Cerebellar cortex (tissue), 1 donor: ENCODE measurements around the gene RNF103.
"Not testable (repeated sequence)": the region's sequence is repeated elsewhere in the genome, so short reads cannot be mapped to it uniquely, and the experiment has no call there.

ENCODE experiments used
- DNase-seq: peaks from one replicate; pipeline ENCODE4 v3.0.0-alpha.2; 2015; ENCODE audit warnings: low spot score

The RNF103 gene

DNA sequence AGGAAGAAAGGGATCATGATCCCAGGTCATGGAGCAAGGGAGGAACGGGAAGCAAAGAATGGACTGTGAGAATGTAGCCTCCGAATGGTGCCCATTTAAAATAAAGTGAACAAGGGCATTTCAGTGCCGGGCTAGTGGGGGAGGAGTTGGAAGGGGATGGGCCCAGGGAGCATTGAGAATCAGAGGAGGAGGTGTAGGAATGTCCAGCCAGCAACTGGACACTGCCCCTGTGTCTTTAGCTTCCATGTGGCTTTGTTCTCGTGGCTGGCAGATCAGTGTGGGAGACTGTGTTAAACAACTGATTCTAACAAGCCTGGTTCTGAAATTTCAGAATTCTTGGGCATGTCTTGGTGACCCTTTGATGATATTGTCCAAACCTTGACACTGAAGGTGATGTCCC lies 1.4 kb upstream of the RNF103 start:
- DNase-seq, result no peak

DNA sequence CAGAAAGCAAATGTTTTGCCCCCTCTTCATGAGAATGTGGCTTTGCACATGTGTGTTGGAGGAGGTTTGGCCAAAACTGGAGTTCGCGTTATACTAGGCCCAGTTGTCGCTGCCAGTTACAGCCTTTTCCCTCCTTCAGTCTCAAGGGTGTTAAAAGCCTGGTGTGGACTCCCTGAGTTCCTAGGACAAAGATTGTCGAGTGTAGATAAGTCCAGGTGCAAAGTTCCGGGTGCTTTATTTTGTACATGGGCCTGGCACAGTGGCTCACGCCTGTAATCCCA lies 542 bp upstream of the RNF103 start:
- no peak for DNase-seq

DNA sequence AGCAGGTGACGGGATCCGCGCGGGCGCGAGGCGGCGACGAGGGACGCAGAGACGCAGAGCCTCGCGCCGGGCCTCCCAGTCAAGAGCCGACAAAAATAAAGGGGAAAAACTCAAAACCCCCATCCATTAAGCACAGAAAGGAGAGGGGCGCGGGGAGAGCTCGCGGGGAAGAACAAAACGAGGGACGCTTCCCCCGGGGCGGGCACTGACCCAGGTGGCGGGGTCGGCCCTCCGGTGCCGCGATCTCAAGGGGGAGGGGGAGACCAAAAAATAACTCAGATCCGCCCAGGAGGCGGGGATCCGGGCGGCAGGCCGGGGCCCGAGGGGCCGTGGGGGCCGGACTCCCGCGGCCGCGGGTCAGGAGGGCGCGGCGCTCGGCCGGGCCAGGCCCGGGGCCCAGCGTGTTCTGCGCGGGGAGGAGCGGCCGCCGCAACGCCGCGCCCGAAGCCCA lies 597 bp downstream of the RNF103 start:
- no peak for DNase-seq

DNA sequence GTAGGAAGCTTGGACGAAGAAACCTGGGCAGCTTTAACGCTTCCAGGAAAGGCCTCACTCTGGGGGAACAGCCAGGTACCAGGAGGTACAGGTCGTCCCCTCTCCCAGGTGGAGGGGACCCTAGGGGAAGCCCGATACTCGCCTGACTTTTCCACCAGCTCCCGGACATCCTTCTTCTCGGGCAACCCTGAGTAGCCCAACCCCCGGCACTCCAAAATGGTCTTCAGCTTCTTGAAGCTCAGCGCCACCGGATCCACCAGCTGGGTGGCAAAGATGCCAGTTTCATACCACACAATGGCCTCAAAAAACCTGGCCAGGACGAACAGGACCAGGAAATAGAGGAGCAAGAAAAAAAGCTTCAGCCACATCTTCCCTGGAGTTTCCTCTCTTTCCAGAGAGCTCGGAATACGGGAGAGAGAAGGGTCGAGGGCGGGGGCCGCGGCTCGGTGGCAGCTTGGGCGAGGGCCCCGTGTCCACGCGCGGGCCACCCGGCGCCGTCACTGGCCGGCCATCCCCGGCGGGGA lies 1.1 kb downstream of the RNF103 start:
- peak; percentile 67 for DNase-seq

DNA sequence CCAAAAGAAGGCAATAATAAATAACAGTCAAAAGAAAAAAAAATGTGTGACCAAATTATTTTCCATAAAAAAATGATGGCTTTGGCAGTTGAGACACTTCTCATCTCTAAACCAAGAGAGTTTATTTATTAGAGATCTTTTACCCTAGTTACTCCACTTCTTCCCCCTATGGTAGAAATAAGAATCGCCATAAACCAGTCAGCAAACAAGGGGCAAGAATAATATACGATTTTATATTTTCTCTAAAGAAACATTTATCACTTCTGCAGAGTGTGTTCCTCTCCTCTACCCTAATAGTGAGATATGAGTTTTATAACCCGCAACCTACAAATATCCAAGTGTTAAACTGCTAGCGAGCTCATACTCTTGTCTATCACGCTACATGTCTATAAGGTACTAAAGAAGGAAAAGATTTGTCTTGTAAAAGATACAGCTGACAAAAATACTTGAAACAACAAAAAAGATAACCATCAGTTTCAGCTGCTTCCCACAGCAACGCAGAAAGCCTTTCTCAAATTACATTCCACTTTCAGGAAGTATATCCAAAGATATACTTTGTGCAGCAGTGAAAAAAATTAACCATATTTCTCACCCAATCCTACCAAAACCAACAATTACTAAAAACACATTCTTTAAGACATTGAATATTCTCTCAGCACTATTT lies 2.3 kb downstream of the RNF103 start:
- DNase-seq, result no peak

DNA sequence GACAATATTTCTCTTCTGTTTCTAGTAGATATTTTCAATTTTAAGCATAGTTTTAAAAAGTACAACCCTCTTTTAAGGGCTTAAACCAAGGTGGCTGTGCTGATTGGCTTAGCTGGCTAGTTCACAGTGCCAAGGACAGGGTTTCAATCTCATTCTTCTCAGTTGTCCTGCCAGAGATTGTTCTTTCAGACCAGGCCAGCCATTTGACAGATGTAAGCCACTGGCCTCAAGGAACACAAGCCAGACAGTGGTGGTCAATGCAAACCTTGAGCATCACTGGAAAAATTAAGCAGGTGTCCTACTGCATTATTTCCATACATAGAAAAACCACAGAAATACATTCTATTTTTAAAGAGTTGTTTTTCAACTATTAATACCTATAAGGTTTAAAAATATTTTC lies 5.9 kb downstream of the RNF103 start:
- DNase-seq, result no peak

DNA sequence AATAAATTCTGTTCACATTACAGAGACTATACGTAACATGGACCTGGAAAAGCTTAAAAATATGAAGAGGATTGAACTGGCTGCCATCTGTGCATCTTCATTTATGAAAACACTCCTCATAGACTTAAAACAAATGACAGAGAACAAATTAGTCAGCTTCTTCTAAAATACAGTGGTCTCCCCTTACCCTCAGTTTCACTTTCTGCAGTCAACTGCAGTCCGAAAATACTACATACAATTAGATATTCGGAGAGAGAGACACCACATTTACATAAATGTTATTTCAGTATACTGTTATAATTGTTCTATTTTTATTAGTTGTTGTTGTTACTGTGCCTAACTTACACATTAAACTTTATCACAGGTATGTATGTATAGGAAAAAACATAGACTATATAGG lies 6.5 kb downstream of the RNF103 start:
- DNase-seq, result no peak

DNA sequence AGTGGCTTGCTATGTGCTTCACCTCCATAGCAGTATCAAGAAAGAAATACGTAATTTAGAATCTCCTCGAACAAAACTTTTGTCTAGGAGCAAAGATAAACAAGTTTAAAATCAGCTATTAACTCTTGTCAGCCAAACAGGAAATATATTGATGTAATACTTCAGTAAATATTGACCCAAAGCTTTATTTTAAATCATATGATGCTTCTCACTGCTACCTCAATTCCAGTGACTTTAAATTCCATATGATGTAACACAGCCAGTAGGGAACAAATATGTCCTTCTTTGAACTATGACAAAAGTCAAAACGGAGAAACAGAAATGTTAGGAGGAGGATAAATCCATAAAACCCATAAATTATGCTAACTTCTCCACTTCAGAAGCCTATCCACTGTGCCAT lies 7.2 kb downstream of the RNF103 start:
- DNase-seq, result no peak

DNA sequence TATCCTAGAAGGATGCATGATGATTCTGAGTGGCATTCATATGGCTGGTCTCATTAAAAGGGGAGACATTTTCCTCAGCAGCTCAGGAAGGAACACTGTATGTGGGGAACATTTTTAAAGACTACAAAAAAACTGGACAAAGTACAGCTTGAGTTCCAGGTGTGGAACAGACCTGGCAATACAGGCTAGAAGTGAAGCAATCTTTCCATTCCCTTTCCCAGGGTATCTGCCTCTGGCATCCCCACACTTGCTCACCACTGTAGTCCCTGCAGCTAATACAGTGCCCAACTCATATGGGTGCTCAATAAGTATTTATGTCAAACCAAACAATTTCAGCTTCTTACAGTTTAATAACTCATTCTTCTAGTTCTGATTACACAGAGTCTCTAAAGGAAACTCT lies 8.1 kb downstream of the RNF103 start:
- no peak for DNase-seq

DNA sequence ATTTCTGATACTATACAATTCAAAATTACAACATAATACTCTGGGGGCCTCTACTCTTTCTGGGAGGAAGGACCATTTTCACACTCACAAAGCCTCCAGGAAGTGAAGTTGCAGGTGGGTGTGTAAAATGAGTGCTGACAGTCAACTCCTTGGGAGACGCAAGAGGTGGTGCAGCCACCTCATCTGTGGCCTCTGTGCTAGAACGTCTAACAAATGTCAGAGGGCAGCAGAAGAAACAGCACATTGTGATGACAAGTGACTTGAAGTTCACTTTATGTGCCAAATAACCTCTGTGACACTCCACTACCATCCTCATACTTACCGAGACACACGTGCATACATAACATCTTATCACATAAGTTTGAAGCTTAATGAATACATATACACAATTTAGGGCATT lies 10.2 kb downstream of the RNF103 start:
- DNase-seq, result no peak

DNA sequence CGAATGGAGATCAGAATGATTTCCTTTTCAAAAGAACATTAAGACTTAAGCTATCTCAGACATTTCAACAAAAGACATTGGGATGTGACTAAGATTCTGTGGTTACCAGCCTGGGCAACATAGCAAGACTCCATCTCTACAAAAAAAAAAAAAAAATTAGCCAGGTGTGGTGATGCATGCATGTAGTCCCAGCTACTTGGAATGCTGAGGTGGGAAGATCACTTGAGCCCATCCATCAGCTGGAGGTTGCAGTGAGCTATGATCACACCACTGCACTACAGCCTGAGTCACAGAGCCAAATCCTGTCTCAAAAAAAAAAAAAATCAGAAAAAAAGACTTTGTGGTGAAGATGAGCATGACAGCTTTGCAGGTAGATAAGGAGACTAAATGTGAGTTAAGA lies 12.8 kb downstream of the RNF103 start:
- DNase-seq, result no peak

DNA sequence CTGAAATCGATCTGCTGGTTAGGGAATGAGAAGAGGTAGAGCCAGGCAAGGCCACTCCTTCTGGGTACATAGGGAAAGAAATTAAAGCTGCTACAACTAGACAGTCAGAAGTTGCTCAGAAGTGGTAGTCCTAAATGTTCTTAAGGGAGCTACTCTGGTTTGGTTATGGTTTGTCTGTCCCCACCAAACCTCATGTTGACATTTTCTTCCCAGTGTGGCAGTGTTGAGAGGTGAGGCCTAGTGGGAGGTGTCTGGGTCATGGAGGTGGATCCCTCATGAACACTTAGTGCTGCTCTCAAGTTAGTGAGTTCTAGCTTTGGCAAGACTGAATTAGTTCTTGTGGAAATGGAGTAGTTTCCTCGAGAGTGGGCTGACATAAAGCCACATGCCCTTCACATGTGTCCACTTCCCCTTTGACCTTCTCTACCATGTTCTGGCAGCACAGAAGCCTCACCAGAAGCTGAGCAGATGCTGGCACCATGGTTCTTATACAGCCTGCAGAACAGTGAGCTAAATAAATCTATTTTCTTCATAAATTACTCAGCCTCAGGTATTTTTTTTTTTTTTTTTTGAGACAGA lies 14.7 kb downstream of the RNF103 start:
- no peak for DNase-seq

DNA sequence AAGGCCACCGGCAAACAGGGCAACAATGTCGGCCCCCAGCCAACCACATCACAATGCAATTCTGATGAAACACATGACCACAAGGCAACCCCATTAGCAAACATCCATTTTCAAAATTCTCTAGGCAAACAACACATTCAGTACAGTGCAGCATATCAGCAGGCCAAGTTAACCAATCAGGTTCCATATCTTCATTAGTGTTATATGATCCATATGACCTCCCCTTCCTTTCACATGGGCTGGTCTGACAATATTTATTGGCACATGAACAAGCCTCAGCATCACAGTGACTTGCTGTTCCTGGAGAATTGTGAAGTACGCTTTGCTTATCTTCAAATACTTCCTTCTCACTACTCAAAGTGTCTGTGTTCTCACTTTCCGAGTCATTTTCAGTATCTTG lies 19.8 kb downstream of the RNF103 start:
- no peak for DNase-seq

DNA sequence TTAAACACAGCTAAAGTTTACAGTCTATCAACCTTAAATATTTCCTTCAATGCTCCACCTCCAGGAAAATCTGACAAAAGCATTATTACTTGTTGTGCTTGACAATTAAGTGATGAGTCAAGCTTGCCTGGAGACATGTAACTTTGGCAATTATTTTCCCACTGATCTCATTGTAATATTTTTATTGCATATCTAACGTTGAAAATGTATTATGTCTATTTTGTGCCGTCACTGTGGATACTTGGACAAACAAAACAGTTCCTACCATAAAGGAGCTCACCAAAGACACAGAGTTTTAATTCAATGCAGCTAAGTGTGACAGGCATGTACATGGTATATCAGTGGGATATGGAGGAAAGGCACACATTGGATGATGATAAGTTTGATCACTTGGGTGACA lies 24.7 kb downstream of the RNF103 start:
- no peak for DNase-seq

DNA sequence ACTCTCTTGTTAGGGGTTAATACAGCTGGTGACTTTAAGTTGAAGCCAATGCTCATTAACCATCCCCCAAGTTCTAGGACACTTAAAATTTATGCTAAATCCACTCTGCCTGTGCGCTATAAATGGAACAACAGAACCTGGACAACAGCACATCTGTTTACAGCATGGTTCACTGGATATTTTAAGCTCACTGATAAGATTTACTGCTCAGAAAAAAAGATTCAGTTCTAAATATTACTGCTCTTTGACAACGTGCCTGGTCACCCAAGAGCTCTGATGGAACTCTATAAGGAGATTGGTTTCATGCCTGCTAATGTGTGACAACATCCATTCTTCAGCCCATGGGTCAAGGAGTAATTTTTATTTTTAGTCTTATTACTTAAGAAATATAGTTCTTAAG lies 27.5 kb downstream of the RNF103 start:
- DNase-seq, result no peak

DNA sequence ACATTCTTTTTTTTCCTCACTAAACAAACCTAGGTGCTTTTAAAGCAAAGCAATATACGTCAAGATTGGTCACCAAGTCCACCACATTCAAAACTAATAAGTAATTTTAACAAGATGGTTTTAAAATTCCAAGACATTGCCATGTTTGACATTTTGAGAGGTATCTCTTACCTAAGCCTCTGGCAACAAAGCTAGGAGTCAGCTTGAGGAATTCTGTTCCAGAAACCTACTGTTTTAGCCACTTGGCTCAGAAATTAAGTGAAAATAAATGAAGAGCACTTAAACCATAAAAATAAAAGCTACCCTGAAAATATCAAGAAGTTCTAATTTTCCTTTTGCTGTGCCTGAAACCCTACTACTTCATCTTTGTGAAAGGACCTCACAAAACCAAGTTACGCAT lies 30.4 kb downstream of the RNF103 start:
- peak; percentile 90 for DNase-seq

DNA sequence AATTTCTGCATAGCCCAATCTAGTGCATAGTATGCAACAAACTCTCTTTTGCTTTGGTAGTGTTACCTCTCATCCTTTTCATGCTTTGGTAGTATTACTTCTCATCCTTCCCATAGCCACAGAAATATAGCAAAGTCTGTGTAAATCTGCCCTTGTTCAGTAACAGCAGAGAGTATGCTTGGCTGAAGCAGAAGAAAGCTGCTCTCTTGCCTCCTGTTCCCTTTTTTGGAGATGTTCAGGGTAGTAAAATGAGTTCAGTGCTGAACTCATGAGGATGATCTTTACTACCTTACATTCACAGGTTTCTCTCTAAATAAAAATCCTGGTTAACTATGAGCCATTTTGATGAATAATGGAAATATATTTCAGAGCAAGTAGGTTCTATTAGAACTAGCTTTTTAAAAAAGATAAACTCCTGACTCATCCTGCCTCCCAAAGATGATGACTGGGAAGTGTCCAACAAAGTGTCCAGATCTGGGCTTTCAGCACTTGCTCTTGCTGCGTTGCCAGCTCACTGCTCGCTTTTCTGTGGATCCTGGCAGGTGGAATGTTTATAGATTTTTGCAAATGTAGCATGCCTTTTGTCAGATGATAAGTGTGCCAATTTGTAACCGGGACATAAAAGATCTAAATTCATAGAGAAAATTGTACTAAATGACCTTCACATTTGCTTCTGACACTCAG lies 31.0 kb downstream of the RNF103 start:
- DNase-seq, result peak; percentile 95

DNA sequence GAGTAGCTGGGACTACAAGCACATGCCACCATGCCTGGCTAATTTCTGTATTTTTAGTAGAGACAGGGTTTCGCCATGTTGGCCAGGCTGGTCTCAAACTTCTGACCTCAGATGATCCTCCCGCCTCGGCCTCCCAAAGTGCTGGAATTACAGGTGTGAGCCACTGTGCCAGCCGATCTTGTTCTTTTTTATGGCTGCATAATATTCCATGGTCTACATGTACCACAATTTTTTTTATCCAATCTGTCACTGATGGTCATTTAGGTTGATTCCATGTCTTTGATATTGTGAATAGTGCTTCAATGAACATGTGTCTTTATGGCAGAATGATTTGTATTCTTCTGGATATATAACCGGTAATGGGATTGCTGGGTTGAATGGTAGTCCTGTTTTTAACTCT lies 34.0 kb downstream of the RNF103 start:
- not testable (repeated sequence) for DNase-seq

DNA sequence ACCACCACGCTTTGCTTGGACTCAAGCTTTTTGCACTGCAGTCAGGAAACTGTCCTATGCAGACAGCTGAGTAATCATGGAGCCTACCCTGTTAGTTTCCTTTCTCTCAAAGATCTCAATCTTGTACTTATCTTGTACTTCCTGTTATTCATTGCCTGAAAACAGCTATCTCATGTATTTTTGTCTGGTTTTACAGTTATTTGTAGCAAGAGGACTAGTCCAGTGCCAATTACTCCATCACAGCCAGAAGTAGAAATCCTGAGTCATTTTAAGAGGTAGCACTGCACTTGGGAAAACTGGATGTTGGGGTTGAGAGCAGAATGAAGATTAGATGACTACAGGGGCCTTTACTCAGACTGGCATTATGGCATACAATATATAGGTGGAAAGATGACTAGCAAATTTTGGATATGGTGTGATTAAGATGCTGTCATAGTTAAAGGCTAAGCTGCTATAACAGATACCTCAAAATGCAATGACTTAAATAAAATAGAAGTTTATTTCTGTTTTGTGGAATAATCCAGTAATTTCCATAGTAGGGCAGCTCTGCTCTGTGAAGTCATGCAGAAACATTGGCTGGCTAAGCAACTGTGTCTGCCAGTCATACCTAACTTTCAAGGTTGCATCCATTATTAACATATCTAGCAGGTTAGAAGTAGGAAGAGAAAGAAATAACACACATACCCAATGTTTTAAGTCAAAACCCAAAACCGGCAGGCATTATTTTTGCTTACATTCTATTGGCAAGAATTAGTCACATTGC lies 39.3 kb downstream of the RNF103 start:
- DNase-seq, result no peak

DNA sequence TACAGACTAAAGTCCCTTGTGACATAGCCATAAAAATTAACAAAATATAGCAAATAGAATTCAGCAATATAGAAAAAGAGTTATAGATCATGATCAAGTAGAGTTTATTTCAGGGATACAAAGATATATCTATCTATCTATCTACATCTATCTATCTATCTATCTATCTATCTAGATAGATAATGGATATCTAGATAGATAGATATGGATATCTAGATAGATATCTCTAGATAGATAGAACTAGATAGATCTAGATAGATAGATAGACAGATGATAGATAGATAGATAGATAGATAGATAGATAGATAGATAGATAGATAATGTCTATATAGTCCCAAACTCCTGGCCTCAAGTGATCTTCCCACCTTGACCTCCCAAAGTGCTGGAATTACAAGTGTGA lies 43.1 kb downstream of the RNF103 start:
- no peak for DNase-seq

DNA sequence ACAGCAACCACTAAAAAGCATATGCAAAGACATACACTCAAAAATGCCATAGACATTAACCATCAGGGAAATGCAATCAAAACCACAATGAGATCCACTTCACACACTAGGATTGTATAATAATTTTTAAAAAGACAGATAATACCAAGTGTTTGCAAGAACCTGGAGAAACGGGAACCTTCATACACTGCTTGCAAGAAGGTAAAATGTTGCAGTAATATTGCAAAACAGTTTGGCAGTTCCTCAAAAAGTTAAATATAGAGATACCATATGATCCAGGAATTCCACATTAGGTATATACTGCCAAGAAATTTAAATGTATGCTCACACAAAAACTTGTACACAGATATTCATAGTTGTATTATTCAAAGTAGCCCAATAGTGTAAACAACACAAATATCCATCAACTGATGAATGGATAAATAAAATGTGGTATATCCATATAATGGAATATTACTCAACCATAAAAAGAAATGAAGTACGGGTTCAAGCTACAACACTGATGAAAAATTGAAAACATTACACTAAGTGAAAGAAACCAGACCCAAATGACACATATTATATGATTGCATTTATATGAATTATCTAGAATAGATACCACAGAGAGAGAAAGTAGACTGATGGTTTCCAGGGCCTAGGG lies 45.7 kb downstream of the RNF103 start:
- no peak for DNase-seq

DNA sequence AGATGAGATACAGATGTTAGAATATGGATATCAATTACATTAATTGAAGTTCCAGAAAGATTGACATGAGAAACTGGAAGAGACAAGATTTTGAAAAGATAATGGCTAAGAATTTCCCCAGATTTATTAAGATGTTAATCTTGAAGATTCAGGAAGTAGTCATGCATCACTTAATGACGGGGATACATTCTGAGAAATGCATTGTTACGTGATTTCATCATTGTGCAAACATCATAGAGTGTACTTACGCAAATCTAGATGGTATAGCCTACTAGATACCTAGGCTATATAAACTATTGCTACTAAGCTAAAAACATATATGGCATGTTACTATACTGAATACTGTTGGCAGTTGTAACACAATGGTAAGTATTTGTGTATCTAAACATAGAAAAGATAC lies 53.6 kb downstream of the RNF103 start:
- DNase-seq, result no peak

DNA sequence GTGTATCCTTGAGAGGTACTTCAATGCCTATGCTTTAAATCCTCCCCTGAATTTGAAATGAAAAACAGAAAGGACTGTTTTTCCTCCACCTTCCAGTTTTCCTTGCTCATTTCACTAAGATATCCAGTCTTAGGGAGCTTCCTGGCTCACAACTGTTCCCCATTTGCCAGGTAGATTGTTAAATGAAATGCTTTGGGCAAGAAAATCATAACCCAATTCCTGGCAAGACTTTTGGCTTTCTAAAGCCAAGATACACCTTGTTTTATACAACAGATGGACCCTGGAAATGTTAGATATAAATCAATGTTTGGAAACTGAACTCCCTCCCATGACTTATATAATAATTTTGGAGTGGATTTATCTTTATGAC lies 56.9 kb downstream of the RNF103 start:
- peak; percentile 95 for DNase-seq
